Endothelial cell of umbilical vein (primary cell): ENCODE data around the gene DDX47. TPM values are rescaled to one million over a fixed set of nuclear protein-coding genes. Genes with fewer than 3 reads are reported as not detected.

Experiments used
- BruUV-seq: library from RNA; stranded (reverse); fragments of 400-500 nt; replicated peaks from 2 replicates; lab custom pipeline; 2021; lab: Mats Ljungman, UMichigan
- CTCF ChIA-PET: fragments of 300-600, 350-600 bp; sonication (Branson Sonifier 250); formaldehyde crosslinking; loops from one replicate; lab custom pipeline; 2021; ENCODE audit warnings: antibody characterized with exemption, inconsistent platforms; lab: Charles Lee
- POLR2A ChIA-PET: fragments of 300-600, 350-600 bp; sonication (Branson Sonifier 250); formaldehyde crosslinking; loops from one replicate; lab custom pipeline; 2021; ENCODE audit warnings: antibody characterized with exemption, inconsistent platforms; lab: Charles Lee
- DNase-seq: peaks from one replicate; pipeline ENCODE4 v3.0.0-alpha.2; 2011; ENCODE audit warnings: low read depth, low spot score
- FAIRE-seq: peaks from 2 replicates; lab custom pipeline; 2011; peaks lifted over from hg19 to GRCh38; lab: Jason Lieb, UNC
- H2AFZ ChIP-seq: 2 replicates; pipeline ENCODE4 v1.6.0; 2012; ENCODE audit warnings: low read depth, low read length, control low read depth, inconsistent platforms
- H3K27ac ChIP-seq: 2 replicates; pipeline ENCODE4 v1.5.1; 2011; ENCODE audit warnings: low read depth, mild to moderate bottlenecking, control low read depth, low read length, moderate library complexity; ENCODE audit not compliant: insufficient read depth
- H3K27me3 ChIP-seq, 2 experiments: 2 replicates each; pipeline versions ENCODE4 v1.6.0 to v1.6.1; 2011; ENCODE audit warnings: low read length in 2 of 2, mixed read lengths in 1 of 2; ENCODE audit not compliant: control insufficient read depth in 2 of 2, insufficient read depth in 2 of 2
- H3K36me3 ChIP-seq, 2 experiments: 2 replicates in 1 of 2; 3 replicates in 1 of 2; pipeline ENCODE4 v1.5.1; 2011; ENCODE audit warnings: low read length in 2 of 2, mild to moderate bottlenecking in 1 of 2, moderate library complexity in 1 of 2; ENCODE audit not compliant: control insufficient read depth in 2 of 2, insufficient read depth in 2 of 2; ENCODE audit errors: extremely low read depth in 1 of 2
- H3K4me1 ChIP-seq: 3 replicates; pipeline ENCODE4 v1.5.1; 2011; ENCODE audit warnings: mild to moderate bottlenecking, low read length; ENCODE audit not compliant: control insufficient read depth, insufficient read depth; ENCODE audit errors: extremely low read depth
- H3K4me2 ChIP-seq: 2 replicates; pipeline ENCODE4 v1.6.1; 2011; ENCODE audit warnings: low read length, control low read depth, mixed read lengths; ENCODE audit not compliant: insufficient read depth
- H3K4me3 ChIP-seq, 3 experiments: fragments of 200-600 bp in 1 of 3; sonication (generic), shearing (Covaris generic) in 1 of 3; replicated peaks in 1 of 3; 2 replicates each; pipeline ENCODE4 v1.5.1; 2011 to 2016; ENCODE audit warnings: control low read depth in 3 of 3, low read length in 3 of 3, mild to moderate bottlenecking in 2 of 3, inconsistent platforms in 1 of 3, low read depth in 1 of 3, moderate library complexity in 1 of 3; ENCODE audit not compliant: insufficient read depth in 1 of 3
- H3K79me2 ChIP-seq: 2 replicates; pipeline ENCODE4 v1.6.0; 2012; ENCODE audit warnings: low read length, inconsistent platforms; ENCODE audit not compliant: control insufficient read depth, insufficient read depth
- H3K9ac ChIP-seq: replicated peaks from 2 replicates; pipeline ENCODE3; 2011; ENCODE audit warnings: low read length, control low read depth; ENCODE audit not compliant: insufficient read depth; ENCODE audit errors: extremely low read depth
- H3K9me1 ChIP-seq: replicated peaks from 3 replicates; pipeline ENCODE4 v1.6.0; 2011; ENCODE audit warnings: mild to moderate bottlenecking, low read length; ENCODE audit not compliant: control insufficient read depth, insufficient read depth; ENCODE audit errors: extremely low read depth
- H3K9me3 ChIP-seq: replicated peaks from 2 replicates; pipeline ENCODE4 v1.5.1; 2012; ENCODE audit warnings: low read length, inconsistent platforms; ENCODE audit not compliant: control insufficient read depth, insufficient read depth
- H4K20me1 ChIP-seq: replicated peaks from 2 replicates; pipeline ENCODE3; 2011; ENCODE audit warnings: mild to moderate bottlenecking, low read length; ENCODE audit not compliant: control insufficient read depth, insufficient read depth; ENCODE audit errors: extremely low read depth
- CTCF ChIP-seq, 2 donors: IDR thresholded peaks; 1 replicate in 1 of 2; 2 replicates in 1 of 2; pipeline ENCODE4 v1.5.1; 2011; ENCODE audit warnings: low read length in 2 of 2, mild to moderate bottlenecking in 2 of 2, moderate library complexity in 2 of 2, control low read depth in 1 of 2, inconsistent platforms in 1 of 2, low read depth in 1 of 2; ENCODE audit not compliant: insufficient read depth in 1 of 2; ENCODE audit errors: extremely low read depth in 1 of 2
- EZH2 ChIP-seq: IDR thresholded peaks from 2 replicates; pipeline ENCODE4 v1.6.1; 2012; ENCODE audit warnings: borderline replicate concordance, low read depth, mild to moderate bottlenecking, moderate library complexity, low read length, inconsistent platforms; ENCODE audit not compliant: severe bottlenecking
- FOS ChIP-seq: IDR thresholded peaks from 2 replicates; pipeline ENCODE4 v1.6.1; 2011; ENCODE audit warnings: mild to moderate bottlenecking, low read length, moderate library complexity, borderline replicate concordance; ENCODE audit not compliant: insufficient read depth
- GATA2 ChIP-seq: IDR thresholded peaks from 2 replicates; pipeline ENCODE4 v1.7.0; 2011; ENCODE audit warnings: low read depth, mild to moderate bottlenecking, moderate library complexity, mixed read lengths, low read length; ENCODE audit not compliant: insufficient read length, insufficient read depth
- JUN ChIP-seq: IDR thresholded peaks from 2 replicates; pipeline ENCODE4 v1.6.1; 2011; ENCODE audit warnings: borderline replicate concordance, low read depth; ENCODE audit not compliant: insufficient read length, insufficient read depth
- MAX ChIP-seq: IDR thresholded peaks from 2 replicates; pipeline ENCODE4 v1.6.1; 2011; ENCODE audit not compliant: insufficient read depth, insufficient read length
- POLR2A ChIP-seq: IDR thresholded peaks from 2 replicates; pipeline ENCODE4 v1.6.1; 2012; ENCODE audit warnings: low read depth, mild to moderate bottlenecking, control low read depth, low read length
- POLR2AphosphoS5 ChIP-seq: IDR thresholded peaks from 2 replicates; pipeline ENCODE4 v1.6.1; 2012; ENCODE audit warnings: low read depth, mild to moderate bottlenecking, control low read depth, low read length, moderate library complexity; ENCODE audit not compliant: insufficient read depth
- dilution Hi-C: fragments of 300-500 bp; cut with MboI; formaldehyde crosslinking; loops from one replicate; pipeline ENCODE4 v1.15.0; 2019; ENCODE audit warnings: low sequenced_read_pairs; ENCODE audit not compliant: extremely low pct_ligation_motif_present
- intact Hi-C: fragments of 100-400 bp; cut with micrococcal nuclease; formaldehyde crosslinking; loops from one replicate; pipeline ENCODE4 v1.10.0; 2022
- polyA plus RNA-seq, 4 experiments: library from polyadenylated mRNA; depleted of rRNA in 3 of 4; stranded (reverse) in 3 of 4; unstranded in 1 of 4; fragments of >200 nt; gene quantifications; 2 replicates each; pipeline versions ENCODE4 v1.2.1 to v1.2.3, GENCODE V29; 2011 to 2012; ENCODE audit warnings: missing spikeins in 1 of 4
- total RNA-seq: library from RNA; stranded (reverse); gene quantifications from 2 replicates; pipeline ENCODE4 v1.2.3, GENCODE V29; 2021

The DDX47 gene
- total and polyA plus RNA-seq, 2 donors (not counting 3 experiments of a cell fraction or from before 2014, with no cell fraction given) = 73.4 to 74.6 TPM

DNA sequence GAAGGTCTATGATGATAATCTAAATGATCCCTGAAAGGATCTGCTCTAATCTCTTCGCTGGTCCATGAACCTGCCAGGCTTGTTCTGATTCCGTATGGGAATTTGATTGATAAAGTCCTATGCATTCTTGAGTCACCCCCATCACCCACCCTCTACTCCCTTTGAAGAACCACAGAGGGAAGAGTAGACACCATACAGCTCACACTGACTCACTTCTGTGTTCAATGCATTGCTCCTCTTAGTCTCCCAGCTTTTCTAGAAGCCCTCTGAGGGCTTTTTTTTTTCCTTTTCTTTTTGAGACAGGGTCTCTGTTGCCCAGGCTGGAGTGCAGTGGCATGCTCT, 59.8 kb downstream of the DDX47 start:
- H3K4me1 ChIP-seq = peaks cover 41% of the 10 kb centered on the region
- POLR2A ChIA-PET = interaction anchor here (0.6 to 4.1 kb wide), 4 partner anchors 14 to 36 kb away, joined by 3 to 15 read pairs (median 4); partner anchors contain the start of gene GPRC5A

GRCh38 chr12:12874029-12874428, 60.9 kb downstream of the DDX47 start:
- H3K4me2 ChIP-seq = no peak overlapping the region
- intact Hi-C loops (no loop called here), dilution Hi-C loops (no loop called here)
- BruUV-seq = no TSS peak
- ChIA-PET CTCF (interaction anchor here (1.5 to 4.1 kb wide), 3 partner anchors 17 to 42 kb away, joined by 4 to 40 read pairs (median 25); partner anchors contain the start of gene GPRC5A), POLR2A (interaction anchor here (4.1 kb wide), 1 partner anchor 18 kb away, joined by 15 read pairs; the partner anchor contains the start of gene GPRC5A)
- H3K9ac ChIP-seq = no peak overlapping the region
- TF ChIP-seq FOS (no peak), POLR2A (no peak), CTCF (IDR thresholded peaks at IDR 0.05; ENCODE audit: extremely low read depth in 1 of 2, insufficient read depth in 1 of 2, low read depth in 1 of 2, low read length in 2 of 2) (no peak), POLR2AphosphoS5 (no peak), EZH2 (no peak), GATA2 (no peak), MAX (no peak), JUN (no peak)
- no peaks in the 10 kb centered on the region for H3K27me3 ChIP-seq
- DNase-seq = no peak
- H2AFZ ChIP-seq = no peak overlapping the region
- H4K20me1 ChIP-seq = no peaks in the 10 kb centered on the region
- H3K4me3 ChIP-seq = no peak overlapping the region
- FAIRE-seq = no peak
- no peaks in the 10 kb centered on the region for H3K36me3 ChIP-seq
- H3K4me1 ChIP-seq = peaks cover 41% of the 10 kb centered on the region
- no peaks in the 10 kb centered on the region for H3K9me1 ChIP-seq
- H3K27ac ChIP-seq = peak overlapping the region; percentile 96
- H3K9me3 ChIP-seq = no peaks in the 10 kb centered on the region
- no peaks in the 10 kb centered on the region for H3K79me2 ChIP-seq

More for the DNA sequence above, 59.8 kb downstream of the DDX47 start:
- dilution Hi-C loops = no loop called here
- Histone ChIP-seq H3K9me3 (no peaks in the 10 kb centered on the region), H3K9ac (peak overlapping the region; percentile 81), H3K36me3 (no peaks in the 10 kb centered on the region), H3K27ac (peak overlapping the region; percentile 96), H3K27me3 (no peaks in the 10 kb centered on the region), H3K4me3 (peak overlapping the region in 1 of 3 experiments; percentile 43), H3K79me2 (no peaks in the 10 kb centered on the region), H2AFZ (no peak overlapping the region), H3K9me1 (no peaks in the 10 kb centered on the region), H4K20me1 (no peaks in the 10 kb centered on the region), H3K4me2 (peak overlapping the region; percentile 85)
- CTCF ChIA-PET = interaction anchor here (0.7 to 4.1 kb wide), 6 partner anchors 18 to 107 kb away, joined by 3 to 40 read pairs (median 6); partner anchors contain the start of gene GPRC5A
- no TSS peak for BruUV-seq
- peak; percentile 43 for DNase-seq
- intact Hi-C loops = loop anchor here (1.0 to 2.0 kb wide), 7 partner anchors 10 to 84 kb away; partner anchors contain the start of gene GPRC5A
- TF ChIP-seq FOS (peak; percentile 83), MAX (no peak), GATA2 (peak; percentile 16)
- peak; percentile 73 for FAIRE-seq
